Heart left ventricle (tissue), 13 donors: Measurements from ENCODE around the gene PALM.

ENCODE experiments used
- CTCF ChIP-seq, 12 donors: fragments of 200-600 bp; sonication (generic) in 4 of 12; IDR thresholded peaks; one replicate each; pipeline versions ENCODE4 v1.5.0 to v1.8.0; 2018 to 2022; ENCODE audit warnings: antibody characterized with exemption in 12 of 12, mild to moderate bottlenecking in 5 of 12
- POLR2A ChIP-seq, 2 donors: fragments of 450-650 bp; IDR thresholded peaks; one replicate each; pipeline ENCODE4 v1.6.1; 2017; ENCODE audit warnings: antibody characterized with exemption in 2 of 2, mild to moderate bottlenecking in 2 of 2, moderate library complexity in 2 of 2
- donor health status: ischemic (EF 13 %, LVEDD 7.1; RV severe dilation, severe dysfunction).
- donor health status: DM: no; HTN: yes; CAD: no.
- donor health status: DM: no; HTN: no; CAD: no.
- donor health status: ischemic (EF 25% LVEDD 6.9; RV normal size, moderate dysfunction).
- donor health status: ischemic (EF 25% LVEDD 5.7; RV mildly dilated, moderate dysfunction).
- donor health status: ischemic (EF 35%, LVEDD 5.7; RV mildly dilated, moderate dysfunction).
- donor health status: nonischemic (EF 11% LVEDD 7.7; RV severe dilation, severe dysfunction).
- donor health status: DM: yes; HTN: yes; CAD: no.
- donor health status: PGD.
- donor health status: ischemic (EF 29% LVEDD 5.4; RV normal size, mild dysfunction).
- donor health status: nonischemic (EF 23%, LVEDD 6.1; RV moderate dilation, normal function).

- no peak for TF ChIP-seq CTCF (IDR thresholded peaks at IDR 0.05)
- no peak for TF ChIP-seq POLR2A (IDR thresholded peaks at IDR 0.05)
Measured at GRCh38 chr19:690203-690602, 18.5 kb upstream of the PALM start.
